Endothelial cell of umbilical vein (primary cell): ENCODE results near the gene ZMYM3. TPM values are rescaled to one million over a fixed set of nuclear protein-coding genes. Genes with fewer than 3 reads are reported as not detected.

ENCODE experiments used
- BruUV-seq: library from RNA; stranded (reverse); fragments of 400-500 nt; replicated peaks from 2 replicates; lab custom pipeline; 2021; lab: Mats Ljungman, UMichigan
- CTCF ChIA-PET: fragments of 300-600, 350-600 bp; sonication (Branson Sonifier 250); formaldehyde crosslinking; loops from one replicate; lab custom pipeline; 2021; ENCODE audit warnings: antibody characterized with exemption, inconsistent platforms; lab: Charles Lee
- POLR2A ChIA-PET: fragments of 300-600, 350-600 bp; sonication (Branson Sonifier 250); formaldehyde crosslinking; loops from one replicate; lab custom pipeline; 2021; ENCODE audit warnings: antibody characterized with exemption, inconsistent platforms; lab: Charles Lee
- DNase-seq: peaks from one replicate; pipeline ENCODE4 v3.0.0-alpha.2; 2011; ENCODE audit warnings: low read depth, low spot score
- FAIRE-seq: peaks from 2 replicates; lab custom pipeline; 2011; peaks lifted over from hg19 to GRCh38; lab: Jason Lieb, UNC
- H2AFZ ChIP-seq: 2 replicates; pipeline ENCODE4 v1.6.0; 2012; ENCODE audit warnings: low read depth, low read length, control low read depth, inconsistent platforms
- H3K27ac ChIP-seq: 2 replicates; pipeline ENCODE4 v1.5.1; 2011; ENCODE audit warnings: low read depth, mild to moderate bottlenecking, control low read depth, low read length, moderate library complexity; ENCODE audit not compliant: insufficient read depth
- H3K27me3 ChIP-seq, 2 experiments: 2 replicates each; pipeline versions ENCODE4 v1.6.0 to v1.6.1; 2011; ENCODE audit warnings: low read length in 2 of 2, mixed read lengths in 1 of 2; ENCODE audit not compliant: control insufficient read depth in 2 of 2, insufficient read depth in 2 of 2
- H3K36me3 ChIP-seq, 2 experiments: 2 replicates in 1 of 2; 3 replicates in 1 of 2; pipeline ENCODE4 v1.5.1; 2011; ENCODE audit warnings: low read length in 2 of 2, mild to moderate bottlenecking in 1 of 2, moderate library complexity in 1 of 2; ENCODE audit not compliant: control insufficient read depth in 2 of 2, insufficient read depth in 2 of 2; ENCODE audit errors: extremely low read depth in 1 of 2
- H3K4me1 ChIP-seq: 3 replicates; pipeline ENCODE4 v1.5.1; 2011; ENCODE audit warnings: mild to moderate bottlenecking, low read length; ENCODE audit not compliant: control insufficient read depth, insufficient read depth; ENCODE audit errors: extremely low read depth
- H3K4me2 ChIP-seq: 2 replicates; pipeline ENCODE4 v1.6.1; 2011; ENCODE audit warnings: low read length, control low read depth, mixed read lengths; ENCODE audit not compliant: insufficient read depth
- H3K4me3 ChIP-seq, 3 experiments: fragments of 200-600 bp in 1 of 3; sonication (generic), shearing (Covaris generic) in 1 of 3; replicated peaks in 1 of 3; 2 replicates each; pipeline ENCODE4 v1.5.1; 2011 to 2016; ENCODE audit warnings: control low read depth in 3 of 3, low read length in 3 of 3, mild to moderate bottlenecking in 2 of 3, inconsistent platforms in 1 of 3, low read depth in 1 of 3, moderate library complexity in 1 of 3; ENCODE audit not compliant: insufficient read depth in 1 of 3
- H3K79me2 ChIP-seq: 2 replicates; pipeline ENCODE4 v1.6.0; 2012; ENCODE audit warnings: low read length, inconsistent platforms; ENCODE audit not compliant: control insufficient read depth, insufficient read depth
- H3K9ac ChIP-seq: replicated peaks from 2 replicates; pipeline ENCODE3; 2011; ENCODE audit warnings: low read length, control low read depth; ENCODE audit not compliant: insufficient read depth; ENCODE audit errors: extremely low read depth
- H3K9me1 ChIP-seq: replicated peaks from 3 replicates; pipeline ENCODE4 v1.6.0; 2011; ENCODE audit warnings: mild to moderate bottlenecking, low read length; ENCODE audit not compliant: control insufficient read depth, insufficient read depth; ENCODE audit errors: extremely low read depth
- H3K9me3 ChIP-seq: replicated peaks from 2 replicates; pipeline ENCODE4 v1.5.1; 2012; ENCODE audit warnings: low read length, inconsistent platforms; ENCODE audit not compliant: control insufficient read depth, insufficient read depth
- H4K20me1 ChIP-seq: replicated peaks from 2 replicates; pipeline ENCODE3; 2011; ENCODE audit warnings: mild to moderate bottlenecking, low read length; ENCODE audit not compliant: control insufficient read depth, insufficient read depth; ENCODE audit errors: extremely low read depth
- CTCF ChIP-seq, 2 donors: IDR thresholded peaks; 1 replicate in 1 of 2; 2 replicates in 1 of 2; pipeline ENCODE4 v1.5.1; 2011; ENCODE audit warnings: low read length in 2 of 2, mild to moderate bottlenecking in 2 of 2, moderate library complexity in 2 of 2, control low read depth in 1 of 2, inconsistent platforms in 1 of 2, low read depth in 1 of 2; ENCODE audit not compliant: insufficient read depth in 1 of 2; ENCODE audit errors: extremely low read depth in 1 of 2
- EZH2 ChIP-seq: IDR thresholded peaks from 2 replicates; pipeline ENCODE4 v1.6.1; 2012; ENCODE audit warnings: borderline replicate concordance, low read depth, mild to moderate bottlenecking, moderate library complexity, low read length, inconsistent platforms; ENCODE audit not compliant: severe bottlenecking
- FOS ChIP-seq: IDR thresholded peaks from 2 replicates; pipeline ENCODE4 v1.6.1; 2011; ENCODE audit warnings: mild to moderate bottlenecking, low read length, moderate library complexity, borderline replicate concordance; ENCODE audit not compliant: insufficient read depth
- GATA2 ChIP-seq: IDR thresholded peaks from 2 replicates; pipeline ENCODE4 v1.7.0; 2011; ENCODE audit warnings: low read depth, mild to moderate bottlenecking, moderate library complexity, mixed read lengths, low read length; ENCODE audit not compliant: insufficient read length, insufficient read depth
- JUN ChIP-seq: IDR thresholded peaks from 2 replicates; pipeline ENCODE4 v1.6.1; 2011; ENCODE audit warnings: borderline replicate concordance, low read depth; ENCODE audit not compliant: insufficient read length, insufficient read depth
- MAX ChIP-seq: IDR thresholded peaks from 2 replicates; pipeline ENCODE4 v1.6.1; 2011; ENCODE audit not compliant: insufficient read depth, insufficient read length
- MYC ChIP-seq: IDR thresholded peaks from one replicate; pipeline ENCODE4 v1.6.1; 2011; ENCODE audit warnings: mild to moderate bottlenecking, low read depth, low read length
- POLR2A ChIP-seq: IDR thresholded peaks from 2 replicates; pipeline ENCODE4 v1.6.1; 2012; ENCODE audit warnings: low read depth, mild to moderate bottlenecking, control low read depth, low read length
- POLR2AphosphoS5 ChIP-seq: IDR thresholded peaks from 2 replicates; pipeline ENCODE4 v1.6.1; 2012; ENCODE audit warnings: low read depth, mild to moderate bottlenecking, control low read depth, low read length, moderate library complexity; ENCODE audit not compliant: insufficient read depth
- dilution Hi-C: fragments of 300-500 bp; cut with MboI; formaldehyde crosslinking; loops from one replicate; pipeline ENCODE4 v1.15.0; 2019; ENCODE audit warnings: low sequenced_read_pairs; ENCODE audit not compliant: extremely low pct_ligation_motif_present
- intact Hi-C: fragments of 100-400 bp; cut with micrococcal nuclease; formaldehyde crosslinking; loops from one replicate; pipeline ENCODE4 v1.10.0; 2022
- polyA plus RNA-seq, 4 experiments: library from polyadenylated mRNA; depleted of rRNA in 3 of 4; stranded (reverse) in 3 of 4; unstranded in 1 of 4; fragments of >200 nt; gene quantifications; 2 replicates each; pipeline versions ENCODE4 v1.2.1 to v1.2.3, GENCODE V29; 2011 to 2012; ENCODE audit warnings: missing spikeins in 1 of 4
- total RNA-seq: library from RNA; stranded (reverse); gene quantifications from 2 replicates; pipeline ENCODE4 v1.2.3, GENCODE V29; 2021

ZMYM3 gene
- total and polyA plus RNA-seq, 2 donors (not counting 3 experiments of a cell fraction or from before 2014, with no cell fraction given), result 26.5 to 32.9 TPM

- dilution Hi-C loops, result no loop called here
- Histone ChIP-seq H3K4me1 (no peaks in the 10 kb centered on the region), H3K27ac (no peak overlapping the region), H2AFZ (no peak overlapping the region), H3K27me3 (no peaks in the 10 kb centered on the region), H3K4me2 (no peak overlapping the region), H3K36me3 (no peaks in the 10 kb centered on the region), H4K20me1 (no peaks in the 10 kb centered on the region), H3K9me3 (no peaks in the 10 kb centered on the region), H3K4me3 (no peak overlapping the region), H3K79me2 (no peaks in the 10 kb centered on the region), H3K9me1 (no peaks in the 10 kb centered on the region), H3K9ac (no peak overlapping the region)
- POLR2A ChIA-PET, result no interaction called here
- intact Hi-C loops, result no loop called here
- no peak for TF ChIP-seq POLR2AphosphoS5
- TF ChIP-seq CTCF (IDR thresholded peaks at IDR 0.05; ENCODE audit: extremely low read depth in 1 of 2, insufficient read depth in 1 of 2, low read depth in 1 of 2, low read length in 2 of 2), result no peak
- no peak for TF ChIP-seq EZH2
- TF ChIP-seq JUN, result no peak
- no peak for TF ChIP-seq FOS
- TF ChIP-seq MAX, result no peak
- no peak for TF ChIP-seq POLR2A
- TF ChIP-seq MYC, result no peak
- TF ChIP-seq GATA2, result no peak
- BruUV-seq, result no TSS peak
- no peak for DNase-seq
- no peak for FAIRE-seq
- CTCF ChIA-PET, result no interaction called here
Measured at GRCh38 chrX:71228063-71228642, 25.8 kb downstream of the ZMYM3 start.
